Measurements from ENCODE around the gene KIF26B.
"Not testable (repeated sequence)": the region's sequence is repeated elsewhere in the genome, so short reads cannot be mapped to it uniquely, and the experiment has no call there.

Gene KIF26B

GRCh38 chr1:245397771-245398170, 243.0 kb downstream of the KIF26B start:
- TF ChIP-seq CTCF (IDR thresholded peaks at IDR 0.05; ENCODE audit: borderline replicate concordance, extremely low read depth, low read length, poor library complexity, severe bottlenecking) (no peak), EZH2 (IDR thresholded peaks at IDR 0.05; ENCODE audit: borderline replicate concordance, low read depth, low read length, severe bottlenecking) (no peak)

GRCh38 chr1:245398180-245398579, 243.4 kb downstream of the KIF26B start:
- Histone ChIP-seq H4K20me1 (ENCODE audit: insufficient read depth, low read length) (no peaks in the 10 kb centered on the region), H3K79me2 (ENCODE audit: insufficient read depth, low read length) (no peaks in the 10 kb centered on the region), H3K4me3 (ENCODE audit: low read depth in 1 of 2, low read length in 2 of 2) (no peak overlapping the region), H3K9ac (ENCODE audit: low read depth, low read length) (no peak overlapping the region), H3K27ac (ENCODE audit: low read length) (no peak overlapping the region), H2AFZ (ENCODE audit: low read depth, low read length) (no peak overlapping the region), H3K4me1 (ENCODE audit: insufficient read depth, low read length) (peaks cover 12% of the 10 kb centered on the region), H3K9me3 (ENCODE audit: insufficient read depth, low read length, severe bottlenecking) (no peaks in the 10 kb centered on the region), H3K27me3 (ENCODE audit: insufficient read depth, low read length, poor library complexity) (no peaks in the 10 kb centered on the region), H3K4me2 (ENCODE audit: insufficient read depth, low read length) (no peak overlapping the region), H3K36me3 (ENCODE audit: insufficient read depth, low read length) (no peaks in the 10 kb centered on the region)
- no peak for ATAC-seq (ENCODE audit: insufficient read depth, low read depth)
- DNase-seq, result no peak
- TF ChIP-seq EZH2 (IDR thresholded peaks at IDR 0.05; ENCODE audit: borderline replicate concordance, low read depth, low read length, severe bottlenecking), result no peak
- TF ChIP-seq CTCF (IDR thresholded peaks at IDR 0.05; ENCODE audit: borderline replicate concordance, extremely low read depth, low read length, poor library complexity, severe bottlenecking), result no peak

More at GRCh38 chr1:245397771-245398170, 243.0 kb downstream of the KIF26B start:
- ATAC-seq (ENCODE audit: insufficient read depth, low read depth) (no peak), DNase-seq (no peak)
- Histone ChIP-seq H3K27me3 (ENCODE audit: insufficient read depth, low read length, poor library complexity) (no peaks in the 10 kb centered on the region), H3K79me2 (ENCODE audit: insufficient read depth, low read length) (no peaks in the 10 kb centered on the region), H3K9me3 (ENCODE audit: insufficient read depth, low read length, severe bottlenecking) (no peaks in the 10 kb centered on the region), H3K27ac (ENCODE audit: low read length) (no peak overlapping the region), H3K4me1 (ENCODE audit: insufficient read depth, low read length) (peaks cover 14% of the 10 kb centered on the region), H4K20me1 (ENCODE audit: insufficient read depth, low read length) (no peaks in the 10 kb centered on the region), H3K4me2 (ENCODE audit: insufficient read depth, low read length) (no peak overlapping the region), H2AFZ (ENCODE audit: low read depth, low read length) (no peak overlapping the region), H3K36me3 (ENCODE audit: insufficient read depth, low read length) (no peaks in the 10 kb centered on the region), H3K4me3 (ENCODE audit: low read depth in 1 of 2, low read length in 2 of 2) (no peak overlapping the region), H3K9ac (ENCODE audit: low read depth, low read length) (no peak overlapping the region)

GRCh38 chr1:245401881-245402587, 247.2 kb downstream of the KIF26B start:
- no peak overlapping the region for H2AFZ ChIP-seq (ENCODE audit: low read depth, low read length)
- ATAC-seq (ENCODE audit: insufficient read depth, low read depth) (peak; percentile 35; the same call in 1 of the 3 replicates), DNase-seq (no peak)
- H3K9ac ChIP-seq (ENCODE audit: low read depth, low read length), result no peak overlapping the region
- no peaks in the 10 kb centered on the region for H3K4me1 ChIP-seq (ENCODE audit: insufficient read depth, low read length)
- no peak overlapping the region for H3K4me3 ChIP-seq (ENCODE audit: low read depth in 1 of 2, low read length in 2 of 2)
- no peaks in the 10 kb centered on the region for H3K27me3 ChIP-seq (ENCODE audit: insufficient read depth, low read length, poor library complexity)
- H3K27ac ChIP-seq (ENCODE audit: low read length), result no peak overlapping the region
- H3K9me3 ChIP-seq (ENCODE audit: insufficient read depth, low read length, severe bottlenecking), result no peaks in the 10 kb centered on the region
- no peaks in the 10 kb centered on the region for H3K36me3 ChIP-seq (ENCODE audit: insufficient read depth, low read length)
- H4K20me1 ChIP-seq (ENCODE audit: insufficient read depth, low read length), result no peaks in the 10 kb centered on the region
- H3K79me2 ChIP-seq (ENCODE audit: insufficient read depth, low read length), result no peaks in the 10 kb centered on the region
- no peak overlapping the region for H3K4me2 ChIP-seq (ENCODE audit: insufficient read depth, low read length)
- TF ChIP-seq EZH2 (IDR thresholded peaks at IDR 0.05; ENCODE audit: borderline replicate concordance, low read depth, low read length, severe bottlenecking), result no peak
- no peak for TF ChIP-seq CTCF (IDR thresholded peaks at IDR 0.05; ENCODE audit: borderline replicate concordance, extremely low read depth, low read length, poor library complexity, severe bottlenecking)

- H3K27ac ChIP-seq (ENCODE audit: low read length); H3K9me3 ChIP-seq (ENCODE audit: insufficient read depth, low read length, severe bottlenecking); H3K4me1 ChIP-seq (ENCODE audit: insufficient read depth, low read length); H3K4me3 ChIP-seq (ENCODE audit: low read depth in 1 of 2, low read length in 2 of 2); H3K27me3 ChIP-seq (ENCODE audit: insufficient read depth, low read length, poor library complexity); H3K36me3 ChIP-seq (ENCODE audit: insufficient read depth, low read length); H3K79me2 ChIP-seq (ENCODE audit: insufficient read depth, low read length); H3K9ac ChIP-seq (ENCODE audit: low read depth, low read length); DNase-seq; H3K4me2 ChIP-seq (ENCODE audit: insufficient read depth, low read length); ATAC-seq (ENCODE audit: insufficient read depth, low read depth); H4K20me1 ChIP-seq (ENCODE audit: insufficient read depth, low read length); H2AFZ ChIP-seq (ENCODE audit: low read depth, low read length): not testable (repeated sequence)
Observed at GRCh38 chr1:245402998-245403397, 248.2 kb downstream of the KIF26B start.

All from DND-41 (cell line).